Caco-2 (cell line): ENCODE data around the gene GRM7. TPM values are rescaled to one million over a fixed set of nuclear protein-coding genes. Genes with fewer than 3 reads are reported as not detected.

Experiments used
- BruUV-seq: library from RNA; stranded (reverse); fragments of 400-500 nt; replicated peaks from 2 replicates; lab custom pipeline; 2021; lab: Mats Ljungman, UMichigan
- CTCF ChIA-PET: fragments of 300-600 bp; sonication (Branson Sonifier 250); formaldehyde crosslinking; loops from one replicate; lab custom pipeline; 2022; ENCODE audit warnings: antibody characterized with exemption; lab: Charles Lee
- POLR2A ChIA-PET: fragments of 300-600 bp; sonication (Branson Sonifier 250); formaldehyde crosslinking; loops from one replicate; lab custom pipeline; 2022; ENCODE audit warnings: antibody characterized with exemption; lab: Charles Lee
- DNase-seq, 2 experiments: peaks; one replicate each; pipeline versions ENCODE4 v3.0.0 to v3.0.0-alpha.2; 2020 to 2022
- H3K27me3 ChIP-seq: replicated peaks from 2 replicates; pipeline ENCODE4 v1.6.0; 2011; ENCODE audit warnings: low read length; ENCODE audit not compliant: control insufficient read depth, insufficient read depth
- H3K36me3 ChIP-seq: 2 replicates; pipeline ENCODE4 v1.5.1; 2011; ENCODE audit warnings: low read length; ENCODE audit not compliant: control insufficient read depth, insufficient read depth
- H3K4me1 ChIP-seq: fragments of 250-450 bp; sonication (Bioruptor Pico); 2 replicates; pipeline ENCODE4 v1.5.1; 2020; ENCODE audit warnings: mild to moderate bottlenecking
- H3K4me3 ChIP-seq: 2 replicates; pipeline ENCODE4 v1.5.1; 2011; ENCODE audit warnings: low read depth, mild to moderate bottlenecking, control low read depth, low read length
- H3K9me3 ChIP-seq: fragments of 250-450 bp; sonication (Bioruptor Pico); 2 replicates; pipeline ENCODE4 v1.5.1; 2020; ENCODE audit warnings: mild to moderate bottlenecking, moderate library complexity
- H3K27ac Mint-ChIP-seq: one replicate; pipeline ENCODE4 v1.8.0; 2022; ENCODE audit warnings: mixed read lengths; ENCODE audit not compliant: unreplicated experiment
- H3K27me3 Mint-ChIP-seq: one replicate; pipeline ENCODE4 v1.8.0; 2022; ENCODE audit warnings: mixed read lengths; ENCODE audit not compliant: insufficient read depth, unreplicated experiment
- H3K36me3 Mint-ChIP-seq: one replicate; pipeline ENCODE4 v1.8.0; 2022; ENCODE audit warnings: mild to moderate bottlenecking, mixed read lengths; ENCODE audit not compliant: insufficient read depth, unreplicated experiment
- H3K4me1 Mint-ChIP-seq: one replicate; pipeline ENCODE4 v1.8.0; 2022; ENCODE audit warnings: low read depth, mixed read lengths; ENCODE audit not compliant: unreplicated experiment
- H3K4me3 Mint-ChIP-seq: one replicate; pipeline ENCODE4 v1.8.0; 2022; ENCODE audit warnings: mild to moderate bottlenecking, moderate library complexity, mixed read lengths; ENCODE audit not compliant: unreplicated experiment
- H3K9me3 Mint-ChIP-seq: one replicate; pipeline ENCODE4 v1.8.0; 2022; ENCODE audit warnings: mixed read lengths; ENCODE audit not compliant: unreplicated experiment
- CTCF ChIP-seq, 2 experiments: fragments of 200-600 bp in 1 of 2; IDR thresholded peaks; 1 replicate in 1 of 2; 2 replicates in 1 of 2; pipeline versions ENCODE4 v1.5.1 to v1.8.0; 2011 to 2022; ENCODE audit warnings: antibody characterized with exemption in 1 of 2, control low read depth in 1 of 2, inconsistent platforms in 1 of 2, low read depth in 1 of 2, low read length in 1 of 2, mild to moderate bottlenecking in 1 of 2, moderate library complexity in 1 of 2; ENCODE audit not compliant: insufficient read depth in 1 of 2, severe bottlenecking in 1 of 2, unreplicated experiment in 1 of 2
- intact Hi-C: fragments of 100-400 bp; cut with micrococcal nuclease; formaldehyde crosslinking; loops from one replicate; pipeline ENCODE4 v1.10.0; 2022; ENCODE audit not compliant: unreplicated experiment
- total RNA-seq: library from RNA; stranded (reverse); gene quantifications from 2 replicates; pipeline ENCODE4 v1.2.3, GENCODE V29; 2022

GRM7 gene
- total RNA-seq, 1 experiment from 2014 or later: not detected

DNA sequence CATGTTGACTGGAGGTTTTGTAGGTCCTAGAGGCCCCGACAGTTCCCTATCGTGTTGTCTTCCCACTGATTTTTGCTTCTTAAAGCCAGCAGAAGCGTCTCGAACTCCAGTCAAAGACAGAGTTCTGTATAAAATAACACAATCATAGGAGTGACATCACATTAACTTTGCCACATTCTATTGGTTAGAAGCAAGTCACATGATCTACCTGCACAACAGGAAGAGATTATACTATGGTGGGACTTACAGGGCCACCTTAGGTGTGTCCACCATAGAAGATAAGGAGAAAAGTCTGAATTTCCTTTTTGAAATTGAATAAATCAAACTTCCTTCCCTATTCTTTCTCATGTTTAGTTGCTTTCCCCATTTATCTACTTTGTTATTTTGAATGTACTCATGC lies 365.5 kb downstream of the GRM7 start:
- ChIA-PET CTCF (no interaction called here), POLR2A (no interaction called here)
- Mint-ChIP-seq H3K4me3 (no peak overlapping the region), H3K36me3 (no peaks in the 10 kb centered on the region), H3K27ac (no peak overlapping the region), H3K27me3 (no peaks in the 10 kb centered on the region), H3K4me1 (peaks cover 7% of the 10 kb centered on the region), H3K9me3 (peaks cover 13% of the 10 kb centered on the region)
- H3K27me3 ChIP-seq: no peaks in the 10 kb centered on the region
- no peak for TF ChIP-seq CTCF (IDR thresholded peaks at IDR 0.05; ENCODE audit: insufficient read depth in 1 of 2, low read depth in 1 of 2, low read length in 1 of 2, severe bottlenecking in 1 of 2, unreplicated experiment in 1 of 2)
- H3K4me1 ChIP-seq: peaks cover 13% of the 10 kb centered on the region
- DNase-seq: no peak
- H3K9me3 ChIP-seq: peaks cover 3% of the 10 kb centered on the region; the same call in 1 of the 2 replicates
- BruUV-seq: no TSS peak
- no peaks in the 10 kb centered on the region for H3K36me3 ChIP-seq
- H3K4me3 ChIP-seq: no peak overlapping the region
- intact Hi-C loops: no loop called here

- POLR2A ChIA-PET: no interaction called here
- no peaks in the 10 kb centered on the region for H3K36me3 ChIP-seq
- Mint-ChIP-seq H3K36me3 (no peaks in the 10 kb centered on the region), H3K4me3 (no peak overlapping the region), H3K27ac (no peak overlapping the region), H3K4me1 (no peaks in the 10 kb centered on the region), H3K27me3 (peaks cover 3% of the 10 kb centered on the region), H3K9me3 (peaks cover 19% of the 10 kb centered on the region)
- intact Hi-C loops: no loop called here
- CTCF ChIA-PET: no interaction called here
- no peak overlapping the region for H3K4me3 ChIP-seq
- no peaks in the 10 kb centered on the region for H3K9me3 ChIP-seq
- BruUV-seq: no TSS peak
- TF ChIP-seq CTCF (IDR thresholded peaks at IDR 0.05; ENCODE audit: insufficient read depth in 1 of 2, low read depth in 1 of 2, low read length in 1 of 2, severe bottlenecking in 1 of 2, unreplicated experiment in 1 of 2): no peak
- H3K27me3 ChIP-seq: no peaks in the 10 kb centered on the region
- H3K4me1 ChIP-seq: no peaks in the 10 kb centered on the region
- no peak for DNase-seq
These were observed 377.8 kb downstream of the GRM7 start for GRCh38 chr3:7238565-7239295.

DNA sequence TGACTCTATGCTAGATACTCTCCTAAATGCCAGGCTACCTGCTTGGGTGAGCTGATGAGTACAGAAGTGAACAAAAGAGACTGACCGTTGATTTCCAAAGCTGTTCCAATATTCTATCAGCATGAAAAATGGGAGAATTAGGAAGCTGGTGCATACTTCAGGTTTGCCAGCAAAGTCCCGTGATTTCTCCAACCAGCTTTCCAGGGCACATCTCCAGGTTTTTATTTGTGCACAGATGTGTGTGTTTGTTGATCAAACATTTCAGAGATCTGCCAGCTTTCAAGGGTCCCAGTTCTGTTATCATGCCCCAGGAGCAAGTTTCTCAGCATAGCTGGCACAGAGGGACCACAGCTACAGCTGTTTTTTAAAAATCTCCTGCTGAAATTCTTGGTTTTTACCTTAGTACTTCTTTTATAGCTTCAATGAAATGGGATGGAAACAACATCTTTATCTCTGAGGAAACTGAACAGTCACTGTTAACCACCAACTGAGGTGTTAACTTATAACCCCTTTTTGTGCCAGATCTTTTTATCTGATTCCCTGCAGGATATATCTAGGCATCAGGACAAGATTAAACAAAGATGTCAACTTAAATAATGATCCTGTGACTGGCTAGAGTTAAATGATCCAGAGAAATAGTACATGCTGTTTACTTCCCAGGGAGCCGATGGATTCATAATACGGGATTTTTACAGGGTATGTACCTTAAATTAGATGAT lies 380.8 kb downstream of the GRM7 start:
- DNase-seq: no peak
- Mint-ChIP-seq H3K27ac (no peak overlapping the region), H3K4me1 (no peaks in the 10 kb centered on the region), H3K36me3 (no peaks in the 10 kb centered on the region), H3K9me3 (peaks cover 19% of the 10 kb centered on the region), H3K4me3 (no peak overlapping the region), H3K27me3 (no peaks in the 10 kb centered on the region)
- no peak for TF ChIP-seq CTCF (IDR thresholded peaks at IDR 0.05; ENCODE audit: insufficient read depth in 1 of 2, low read depth in 1 of 2, low read length in 1 of 2, severe bottlenecking in 1 of 2, unreplicated experiment in 1 of 2)
- H3K9me3 ChIP-seq: no peaks in the 10 kb centered on the region
- no peaks in the 10 kb centered on the region for H3K27me3 ChIP-seq
- no TSS peak for BruUV-seq
- ChIA-PET POLR2A (no interaction called here), CTCF (no interaction called here)
- intact Hi-C loops: no loop called here
- no peaks in the 10 kb centered on the region for H3K4me1 ChIP-seq
- no peaks in the 10 kb centered on the region for H3K36me3 ChIP-seq
- no peak overlapping the region for H3K4me3 ChIP-seq
